Panc1 (cell line): ENCODE measurements around the gene MEGF10. TPM values are rescaled to one million over a fixed set of nuclear protein-coding genes. Genes with fewer than 3 reads are reported as not detected.

Experiments
- ATAC-seq: fragments of 200-7000 bp; cut with Tn5 transposase; 2 replicates; pipeline ENCODE4 v1.9.1; 2020; ENCODE audit warnings: mild to moderate bottlenecking, moderate library complexity
- BruUV-seq: library from RNA; stranded (reverse); fragments of 400-500 nt; replicated peaks from 2 replicates; lab custom pipeline; 2021; lab: Mats Ljungman, UMichigan
- CTCF ChIA-PET: fragments of 300-600 bp; sonication (Branson Sonifier 250); formaldehyde crosslinking; loops from one replicate; lab custom pipeline; 2022; ENCODE audit warnings: antibody characterized with exemption; lab: Charles Lee
- POLR2A ChIA-PET: fragments of 300-600 bp; sonication (Branson Sonifier 250); formaldehyde crosslinking; loops from one replicate; lab custom pipeline; 2022; ENCODE audit warnings: antibody characterized with exemption; lab: Charles Lee
- DNase-seq: peaks from one replicate; pipeline ENCODE4 v3.0.0-alpha.2; 2010; ENCODE audit warnings: low read depth, low spot score
- H3K27ac ChIP-seq: 2 replicates; pipeline ENCODE4 v1.5.1; 2011; ENCODE audit warnings: mild to moderate bottlenecking, low read length, inconsistent platforms
- H3K27me3 ChIP-seq: fragments of 200-500 bp; sonication (Bioruptor generic); 2 replicates; pipeline ENCODE4 v1.6.0; 2014; ENCODE audit warnings: low read length, inconsistent platforms; ENCODE audit not compliant: control insufficient read depth, insufficient read depth
- H3K36me3 ChIP-seq: fragments of 200-500 bp; sonication (Bioruptor generic); 2 replicates; pipeline ENCODE4 v1.5.1; 2014; ENCODE audit warnings: inconsistent platforms, mild to moderate bottlenecking, low read length, moderate library complexity; ENCODE audit not compliant: control insufficient read depth, insufficient read depth
- H3K4me1 ChIP-seq: 2 replicates; pipeline ENCODE4 v1.5.1; 2011; ENCODE audit warnings: inconsistent platforms, mild to moderate bottlenecking, low read length, moderate library complexity; ENCODE audit not compliant: control insufficient read depth, insufficient read depth
- H3K4me3 ChIP-seq, 2 experiments: 2 replicates each; pipeline ENCODE4 v1.5.1; 2011 to 2012; ENCODE audit warnings: low read depth in 2 of 2, low read length in 2 of 2, mild to moderate bottlenecking in 2 of 2, inconsistent platforms in 1 of 2, moderate library complexity in 1 of 2
- H3K9me3 ChIP-seq: fragments of 200-500 bp; sonication (Bioruptor generic); 2 replicates; pipeline ENCODE4 v1.5.1; 2014; ENCODE audit warnings: low read depth, mild to moderate bottlenecking, inconsistent platforms, low read length, moderate library complexity; ENCODE audit not compliant: control insufficient read depth, insufficient read depth
- POLR2AphosphoS5 ChIP-seq: IDR thresholded peaks from 2 replicates; pipeline ENCODE4 v1.6.1; 2012; ENCODE audit warnings: mild to moderate bottlenecking, low read depth, low read length, moderate library complexity
- SIN3A ChIP-seq: IDR thresholded peaks from 2 replicates; pipeline ENCODE4 v1.6.1; 2012; ENCODE audit warnings: low read depth, mild to moderate bottlenecking, low read length, moderate library complexity, borderline replicate concordance; ENCODE audit not compliant: insufficient read depth
- TCF7L2 ChIP-seq: IDR thresholded peaks from 2 replicates; pipeline ENCODE4 v1.6.1; 2011; ENCODE audit warnings: mild to moderate bottlenecking, low read depth, low read length, inconsistent platforms
- in situ Hi-C: cut with HindIII; loops from 2 replicates; pipeline ENCODE4 v1.10.0; 2016; ENCODE audit warnings: low sequenced_read_pairs, low pct_unique_long_range_greater_than_20kb
- intact Hi-C: fragments of 100-400 bp; cut with micrococcal nuclease; formaldehyde crosslinking; loops from one replicate; pipeline ENCODE4 v1.10.0; 2022; ENCODE audit not compliant: unreplicated experiment
- total RNA-seq: library from RNA; stranded (reverse); gene quantifications from one replicate; pipeline ENCODE4 v1.2.1, GENCODE V29; 2021; ENCODE audit not compliant: unreplicated experiment
- TF ChIP-seq, protein P1 (sequence below), 2 experiments: IDR thresholded peaks; 2 replicates each; pipeline ENCODE4 v1.6.1; 2011 to 2012; ENCODE audit warnings: low read depth in 2 of 2, control low read depth in 1 of 2, low read length in 1 of 2, mild to moderate bottlenecking in 1 of 2, moderate library complexity in 1 of 2; ENCODE audit not compliant: insufficient read depth in 1 of 2
- TF ChIP-seq, protein P2 (sequence below): fragments of 450-650 bp; IDR thresholded peaks from 2 replicates; pipeline ENCODE4 v1.5.1; 2017; ENCODE audit warnings: mild to moderate bottlenecking

Gene MEGF10
- total RNA-seq, 1 experiment from 2014 or later, result not detected

DNA sequence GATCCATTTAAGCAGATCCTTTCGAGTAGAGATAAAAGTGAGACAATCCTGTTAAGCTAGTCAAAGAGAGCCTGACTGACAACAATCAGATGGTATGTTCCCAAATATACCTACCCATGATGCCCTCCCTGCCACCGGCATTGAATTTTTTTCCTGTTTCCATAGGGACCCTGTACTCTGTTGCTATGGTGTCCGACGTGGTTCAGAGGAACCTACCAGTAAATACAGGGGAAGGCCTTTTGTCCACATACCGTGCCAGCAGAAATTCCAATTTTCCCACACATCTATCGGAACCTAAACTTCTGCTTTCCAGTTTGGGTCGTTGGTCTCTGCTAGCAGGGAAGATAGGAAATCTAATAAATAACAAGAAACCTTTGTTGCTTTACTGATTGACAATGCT lies 64.7 kb downstream of the MEGF10 start:
- Histone ChIP-seq H3K4me3 (no peak overlapping the region), H3K27ac (no peak overlapping the region), H3K36me3 (no peaks in the 10 kb centered on the region), H3K9me3 (no peaks in the 10 kb centered on the region), H3K4me1 (no peaks in the 10 kb centered on the region), H3K27me3 (no peaks in the 10 kb centered on the region)
- TF ChIP-seq, protein P1, sequence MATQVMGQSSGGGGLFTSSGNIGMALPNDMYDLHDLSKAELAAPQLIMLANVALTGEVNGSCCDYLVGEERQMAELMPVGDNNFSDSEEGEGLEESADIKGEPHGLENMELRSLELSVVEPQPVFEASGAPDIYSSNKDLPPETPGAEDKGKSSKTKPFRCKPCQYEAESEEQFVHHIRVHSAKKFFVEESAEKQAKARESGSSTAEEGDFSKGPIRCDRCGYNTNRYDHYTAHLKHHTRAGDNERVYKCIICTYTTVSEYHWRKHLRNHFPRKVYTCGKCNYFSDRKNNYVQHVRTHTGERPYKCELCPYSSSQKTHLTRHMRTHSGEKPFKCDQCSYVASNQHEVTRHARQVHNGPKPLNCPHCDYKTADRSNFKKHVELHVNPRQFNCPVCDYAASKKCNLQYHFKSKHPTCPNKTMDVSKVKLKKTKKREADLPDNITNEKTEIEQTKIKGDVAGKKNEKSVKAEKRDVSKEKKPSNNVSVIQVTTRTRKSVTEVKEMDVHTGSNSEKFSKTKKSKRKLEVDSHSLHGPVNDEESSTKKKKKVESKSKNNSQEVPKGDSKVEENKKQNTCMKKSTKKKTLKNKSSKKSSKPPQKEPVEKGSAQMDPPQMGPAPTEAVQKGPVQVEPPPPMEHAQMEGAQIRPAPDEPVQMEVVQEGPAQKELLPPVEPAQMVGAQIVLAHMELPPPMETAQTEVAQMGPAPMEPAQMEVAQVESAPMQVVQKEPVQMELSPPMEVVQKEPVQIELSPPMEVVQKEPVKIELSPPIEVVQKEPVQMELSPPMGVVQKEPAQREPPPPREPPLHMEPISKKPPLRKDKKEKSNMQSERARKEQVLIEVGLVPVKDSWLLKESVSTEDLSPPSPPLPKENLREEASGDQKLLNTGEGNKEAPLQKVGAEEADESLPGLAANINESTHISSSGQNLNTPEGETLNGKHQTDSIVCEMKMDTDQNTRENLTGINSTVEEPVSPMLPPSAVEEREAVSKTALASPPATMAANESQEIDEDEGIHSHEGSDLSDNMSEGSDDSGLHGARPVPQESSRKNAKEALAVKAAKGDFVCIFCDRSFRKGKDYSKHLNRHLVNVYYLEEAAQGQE (IDR thresholded peaks at IDR 0.05; ENCODE audit: insufficient read depth in 1 of 2, low read depth in 2 of 2, low read length in 1 of 2), result no peak
- TF ChIP-seq, protein P2, sequence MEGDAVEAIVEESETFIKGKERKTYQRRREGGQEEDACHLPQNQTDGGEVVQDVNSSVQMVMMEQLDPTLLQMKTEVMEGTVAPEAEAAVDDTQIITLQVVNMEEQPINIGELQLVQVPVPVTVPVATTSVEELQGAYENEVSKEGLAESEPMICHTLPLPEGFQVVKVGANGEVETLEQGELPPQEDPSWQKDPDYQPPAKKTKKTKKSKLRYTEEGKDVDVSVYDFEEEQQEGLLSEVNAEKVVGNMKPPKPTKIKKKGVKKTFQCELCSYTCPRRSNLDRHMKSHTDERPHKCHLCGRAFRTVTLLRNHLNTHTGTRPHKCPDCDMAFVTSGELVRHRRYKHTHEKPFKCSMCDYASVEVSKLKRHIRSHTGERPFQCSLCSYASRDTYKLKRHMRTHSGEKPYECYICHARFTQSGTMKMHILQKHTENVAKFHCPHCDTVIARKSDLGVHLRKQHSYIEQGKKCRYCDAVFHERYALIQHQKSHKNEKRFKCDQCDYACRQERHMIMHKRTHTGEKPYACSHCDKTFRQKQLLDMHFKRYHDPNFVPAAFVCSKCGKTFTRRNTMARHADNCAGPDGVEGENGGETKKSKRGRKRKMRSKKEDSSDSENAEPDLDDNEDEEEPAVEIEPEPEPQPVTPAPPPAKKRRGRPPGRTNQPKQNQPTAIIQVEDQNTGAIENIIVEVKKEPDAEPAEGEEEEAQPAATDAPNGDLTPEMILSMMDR, result no peak
- TF ChIP-seq TCF7L2 (no peak), SIN3A (no peak), POLR2AphosphoS5 (no peak)
- in situ Hi-C loops, result no loop called here
- no TSS peak for BruUV-seq
- intact Hi-C loops, result no loop called here
- POLR2A ChIA-PET, result interaction anchor here (0.5 kb wide), 1 partner anchor 1032 kb away, joined by 5 read pairs; no protein-coding TSS in a partner anchor
- DNase-seq, result no peak
- CTCF ChIA-PET, result interaction anchor here (0.6 kb wide), 1 partner anchor 1813 kb away, joined by 3 read pairs; no protein-coding TSS in a partner anchor
- no peak for ATAC-seq

DNA sequence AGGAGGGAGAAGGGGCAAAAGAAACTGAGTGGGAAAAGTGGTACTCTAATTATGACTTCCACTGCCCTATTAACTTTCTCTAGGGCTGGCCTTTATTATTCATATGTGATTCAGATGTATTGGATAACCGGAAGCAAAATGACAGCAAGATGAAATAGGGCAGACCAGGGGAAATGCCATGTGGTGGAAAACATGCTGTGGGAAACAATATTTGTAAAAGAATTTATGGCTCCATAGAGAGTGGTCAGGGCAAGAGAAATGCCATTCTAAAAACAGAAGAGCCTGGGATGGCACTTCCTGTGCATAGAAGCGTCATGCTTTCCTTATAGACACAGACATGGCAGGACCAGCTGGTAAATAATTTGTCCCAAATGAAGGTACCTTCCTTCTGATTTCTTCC lies 67.7 kb downstream of the MEGF10 start:
- TF ChIP-seq SIN3A (no peak), TCF7L2 (no peak), POLR2AphosphoS5 (no peak)
- BruUV-seq, result no TSS peak
- ChIA-PET POLR2A (no interaction called here), CTCF (no interaction called here)
- Histone ChIP-seq H3K9me3 (no peaks in the 10 kb centered on the region), H3K36me3 (no peaks in the 10 kb centered on the region), H3K4me1 (no peaks in the 10 kb centered on the region), H3K27ac (no peak overlapping the region), H3K4me3 (no peak overlapping the region), H3K27me3 (peaks cover 3% of the 10 kb centered on the region; the same call in 1 of the 2 replicates)
- in situ Hi-C loops, result no loop called here
- DNase-seq (no peak), ATAC-seq (no peak)
- intact Hi-C loops, result no loop called here

DNA sequence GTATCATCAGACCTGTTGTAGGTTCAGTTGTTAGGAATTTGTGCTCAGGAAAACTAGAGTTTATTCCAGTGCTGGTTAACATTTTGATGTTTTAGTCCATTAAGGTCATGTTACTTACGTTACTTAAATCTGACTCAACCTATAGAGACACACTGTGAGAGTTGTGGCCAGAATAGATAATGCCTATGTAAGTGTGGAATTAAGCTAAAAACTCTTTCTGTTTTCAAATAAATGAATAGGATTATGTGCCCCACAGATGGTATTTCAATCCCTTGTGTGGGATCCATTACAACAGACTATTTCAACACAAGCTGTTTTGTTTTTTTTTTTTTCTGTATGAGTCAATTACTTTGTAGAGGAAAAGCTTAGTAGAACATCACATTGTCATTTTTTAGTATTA lies 68.1 kb downstream of the MEGF10 start:
- POLR2A ChIA-PET, result no interaction called here
- in situ Hi-C loops (no loop called here), intact Hi-C loops (no loop called here)
- CTCF ChIA-PET, result no interaction called here
- Histone ChIP-seq H3K36me3 (no peaks in the 10 kb centered on the region), H3K27ac (no peak overlapping the region), H3K9me3 (no peaks in the 10 kb centered on the region), H3K4me1 (no peaks in the 10 kb centered on the region), H3K27me3 (peaks cover 3% of the 10 kb centered on the region; the same call in 1 of the 2 replicates), H3K4me3 (no peak overlapping the region)
- TF ChIP-seq, protein P2, result no peak
- TF ChIP-seq, protein P1 (IDR thresholded peaks at IDR 0.05; ENCODE audit: insufficient read depth in 1 of 2, low read depth in 2 of 2, low read length in 1 of 2), result no peak
- no peak for TF ChIP-seq SIN3A
- TF ChIP-seq TCF7L2, result no peak
- TF ChIP-seq POLR2AphosphoS5, result no peak
- no TSS peak for BruUV-seq
- DNase-seq (no peak), ATAC-seq (no peak)
